Endothelial cell of umbilical vein (primary cell): ENCODE results near the gene NXF1. TPM values are rescaled to one million over a fixed set of nuclear protein-coding genes. Genes with fewer than 3 reads are reported as not detected.

Experiments used
- BruUV-seq: library from RNA; stranded (reverse); fragments of 400-500 nt; replicated peaks from 2 replicates; lab custom pipeline; 2021; lab: Mats Ljungman, UMichigan
- CTCF ChIA-PET: fragments of 300-600, 350-600 bp; sonication (Branson Sonifier 250); formaldehyde crosslinking; loops from one replicate; lab custom pipeline; 2021; ENCODE audit warnings: antibody characterized with exemption, inconsistent platforms; lab: Charles Lee
- POLR2A ChIA-PET: fragments of 300-600, 350-600 bp; sonication (Branson Sonifier 250); formaldehyde crosslinking; loops from one replicate; lab custom pipeline; 2021; ENCODE audit warnings: antibody characterized with exemption, inconsistent platforms; lab: Charles Lee
- DNase-seq: peaks from one replicate; pipeline ENCODE4 v3.0.0-alpha.2; 2011; ENCODE audit warnings: low read depth, low spot score
- FAIRE-seq: peaks from 2 replicates; lab custom pipeline; 2011; peaks lifted over from hg19 to GRCh38; lab: Jason Lieb, UNC
- H2AFZ ChIP-seq: 2 replicates; pipeline ENCODE4 v1.6.0; 2012; ENCODE audit warnings: low read depth, low read length, control low read depth, inconsistent platforms
- H3K27ac ChIP-seq: 2 replicates; pipeline ENCODE4 v1.5.1; 2011; ENCODE audit warnings: low read depth, mild to moderate bottlenecking, control low read depth, low read length, moderate library complexity; ENCODE audit not compliant: insufficient read depth
- H3K27me3 ChIP-seq, 2 experiments: 2 replicates each; pipeline versions ENCODE4 v1.6.0 to v1.6.1; 2011; ENCODE audit warnings: low read length in 2 of 2, mixed read lengths in 1 of 2; ENCODE audit not compliant: control insufficient read depth in 2 of 2, insufficient read depth in 2 of 2
- H3K36me3 ChIP-seq, 2 experiments: 2 replicates in 1 of 2; 3 replicates in 1 of 2; pipeline ENCODE4 v1.5.1; 2011; ENCODE audit warnings: low read length in 2 of 2, mild to moderate bottlenecking in 1 of 2, moderate library complexity in 1 of 2; ENCODE audit not compliant: control insufficient read depth in 2 of 2, insufficient read depth in 2 of 2; ENCODE audit errors: extremely low read depth in 1 of 2
- H3K4me1 ChIP-seq: 3 replicates; pipeline ENCODE4 v1.5.1; 2011; ENCODE audit warnings: mild to moderate bottlenecking, low read length; ENCODE audit not compliant: control insufficient read depth, insufficient read depth; ENCODE audit errors: extremely low read depth
- H3K4me2 ChIP-seq: 2 replicates; pipeline ENCODE4 v1.6.1; 2011; ENCODE audit warnings: low read length, control low read depth, mixed read lengths; ENCODE audit not compliant: insufficient read depth
- H3K4me3 ChIP-seq, 3 experiments: fragments of 200-600 bp in 1 of 3; sonication (generic), shearing (Covaris generic) in 1 of 3; replicated peaks in 1 of 3; 2 replicates each; pipeline ENCODE4 v1.5.1; 2011 to 2016; ENCODE audit warnings: control low read depth in 3 of 3, low read length in 3 of 3, mild to moderate bottlenecking in 2 of 3, inconsistent platforms in 1 of 3, low read depth in 1 of 3, moderate library complexity in 1 of 3; ENCODE audit not compliant: insufficient read depth in 1 of 3
- H3K79me2 ChIP-seq: 2 replicates; pipeline ENCODE4 v1.6.0; 2012; ENCODE audit warnings: low read length, inconsistent platforms; ENCODE audit not compliant: control insufficient read depth, insufficient read depth
- H3K9ac ChIP-seq: replicated peaks from 2 replicates; pipeline ENCODE3; 2011; ENCODE audit warnings: low read length, control low read depth; ENCODE audit not compliant: insufficient read depth; ENCODE audit errors: extremely low read depth
- H3K9me1 ChIP-seq: replicated peaks from 3 replicates; pipeline ENCODE4 v1.6.0; 2011; ENCODE audit warnings: mild to moderate bottlenecking, low read length; ENCODE audit not compliant: control insufficient read depth, insufficient read depth; ENCODE audit errors: extremely low read depth
- H3K9me3 ChIP-seq: replicated peaks from 2 replicates; pipeline ENCODE4 v1.5.1; 2012; ENCODE audit warnings: low read length, inconsistent platforms; ENCODE audit not compliant: control insufficient read depth, insufficient read depth
- H4K20me1 ChIP-seq: replicated peaks from 2 replicates; pipeline ENCODE3; 2011; ENCODE audit warnings: mild to moderate bottlenecking, low read length; ENCODE audit not compliant: control insufficient read depth, insufficient read depth; ENCODE audit errors: extremely low read depth
- CTCF ChIP-seq, 2 donors: IDR thresholded peaks; 1 replicate in 1 of 2; 2 replicates in 1 of 2; pipeline ENCODE4 v1.5.1; 2011; ENCODE audit warnings: low read length in 2 of 2, mild to moderate bottlenecking in 2 of 2, moderate library complexity in 2 of 2, control low read depth in 1 of 2, inconsistent platforms in 1 of 2, low read depth in 1 of 2; ENCODE audit not compliant: insufficient read depth in 1 of 2; ENCODE audit errors: extremely low read depth in 1 of 2
- EZH2 ChIP-seq: IDR thresholded peaks from 2 replicates; pipeline ENCODE4 v1.6.1; 2012; ENCODE audit warnings: borderline replicate concordance, low read depth, mild to moderate bottlenecking, moderate library complexity, low read length, inconsistent platforms; ENCODE audit not compliant: severe bottlenecking
- FOS ChIP-seq: IDR thresholded peaks from 2 replicates; pipeline ENCODE4 v1.6.1; 2011; ENCODE audit warnings: mild to moderate bottlenecking, low read length, moderate library complexity, borderline replicate concordance; ENCODE audit not compliant: insufficient read depth
- GATA2 ChIP-seq: IDR thresholded peaks from 2 replicates; pipeline ENCODE4 v1.7.0; 2011; ENCODE audit warnings: low read depth, mild to moderate bottlenecking, moderate library complexity, mixed read lengths, low read length; ENCODE audit not compliant: insufficient read length, insufficient read depth
- JUN ChIP-seq: IDR thresholded peaks from 2 replicates; pipeline ENCODE4 v1.6.1; 2011; ENCODE audit warnings: borderline replicate concordance, low read depth; ENCODE audit not compliant: insufficient read length, insufficient read depth
- MAX ChIP-seq: IDR thresholded peaks from 2 replicates; pipeline ENCODE4 v1.6.1; 2011; ENCODE audit not compliant: insufficient read depth, insufficient read length
- MYC ChIP-seq: IDR thresholded peaks from one replicate; pipeline ENCODE4 v1.6.1; 2011; ENCODE audit warnings: mild to moderate bottlenecking, low read depth, low read length
- POLR2A ChIP-seq: IDR thresholded peaks from 2 replicates; pipeline ENCODE4 v1.6.1; 2012; ENCODE audit warnings: low read depth, mild to moderate bottlenecking, control low read depth, low read length
- POLR2AphosphoS5 ChIP-seq: IDR thresholded peaks from 2 replicates; pipeline ENCODE4 v1.6.1; 2012; ENCODE audit warnings: low read depth, mild to moderate bottlenecking, control low read depth, low read length, moderate library complexity; ENCODE audit not compliant: insufficient read depth
- dilution Hi-C: fragments of 300-500 bp; cut with MboI; formaldehyde crosslinking; loops from one replicate; pipeline ENCODE4 v1.15.0; 2019; ENCODE audit warnings: low sequenced_read_pairs; ENCODE audit not compliant: extremely low pct_ligation_motif_present
- intact Hi-C: fragments of 100-400 bp; cut with micrococcal nuclease; formaldehyde crosslinking; loops from one replicate; pipeline ENCODE4 v1.10.0; 2022
- polyA plus RNA-seq, 4 experiments: library from polyadenylated mRNA; depleted of rRNA in 3 of 4; stranded (reverse) in 3 of 4; unstranded in 1 of 4; fragments of >200 nt; gene quantifications; 2 replicates each; pipeline versions ENCODE4 v1.2.1 to v1.2.3, GENCODE V29; 2011 to 2012; ENCODE audit warnings: missing spikeins in 1 of 4
- total RNA-seq: library from RNA; stranded (reverse); gene quantifications from 2 replicates; pipeline ENCODE4 v1.2.3, GENCODE V29; 2021

Gene NXF1
- total and polyA plus RNA-seq, 2 donors (not counting 3 experiments of a cell fraction or from before 2014, with no cell fraction given): 74.4 to 101 TPM

GRCh38 chr11:62778441-62778840 lies 26.8 kb downstream of the NXF1 start:
- TF ChIP-seq JUN (no peak), FOS (no peak)
- BruUV-seq: no TSS peak
- Histone ChIP-seq H3K36me3 (peaks cover 0 to 25% of the 10 kb centered on the region in 2 experiments), H3K27ac (no peak overlapping the region), H3K4me2 (no peak overlapping the region), H2AFZ (no peak overlapping the region), H3K27me3 (no peaks in the 10 kb centered on the region), H3K9me1 (no peaks in the 10 kb centered on the region), H3K9me3 (no peaks in the 10 kb centered on the region), H3K4me1 (no peaks in the 10 kb centered on the region), H4K20me1 (no peaks in the 10 kb centered on the region), H3K9ac (no peak overlapping the region), H3K79me2 (no peaks in the 10 kb centered on the region), H3K4me3 (no peak overlapping the region)
- CTCF ChIA-PET: interaction anchor here (5.2 kb wide), 1 partner anchor 7 kb away, joined by 41 read pairs; no protein-coding TSS in a partner anchor
- intact Hi-C loops (no loop called here), dilution Hi-C loops (no loop called here)
- POLR2A ChIA-PET: no interaction called here
- no peak for DNase-seq
- no peak for FAIRE-seq

- ChIA-PET POLR2A (interaction anchor here (1.3 kb wide), 1 partner anchor 64 kb away, joined by 4 read pairs; no protein-coding TSS in a partner anchor), CTCF (interaction anchor here (5.2 kb wide), 1 partner anchor 9 kb away, joined by 41 read pairs; no protein-coding TSS in a partner anchor)
- Histone ChIP-seq H3K4me3 (no peak overlapping the region), H3K79me2 (no peaks in the 10 kb centered on the region), H3K36me3 (peaks cover 0 to 24% of the 10 kb centered on the region in 2 experiments), H2AFZ (no peak overlapping the region), H3K4me2 (no peak overlapping the region), H3K27ac (no peak overlapping the region), H4K20me1 (no peaks in the 10 kb centered on the region), H3K4me1 (no peaks in the 10 kb centered on the region), H3K9ac (no peak overlapping the region), H3K9me1 (no peaks in the 10 kb centered on the region), H3K9me3 (no peaks in the 10 kb centered on the region), H3K27me3 (no peaks in the 10 kb centered on the region)
- DNase-seq (no peak), FAIRE-seq (no peak)
- TF ChIP-seq FOS (no peak), CTCF (IDR thresholded peaks at IDR 0.05; ENCODE audit: extremely low read depth in 1 of 2, insufficient read depth in 1 of 2, low read depth in 1 of 2, low read length in 2 of 2) (no peak), POLR2AphosphoS5 (no peak), EZH2 (no peak), POLR2A (no peak), MYC (no peak), JUN (no peak), MAX (no peak), GATA2 (no peak)
- dilution Hi-C loops: no loop called here
- BruUV-seq: no TSS peak
- intact Hi-C loops: no loop called here
Measured at GRCh38 chr11:62777389-62777788, 27.9 kb downstream of the NXF1 start.
